Mesodermal cell (in vitro differentiated cells): Measurements from ENCODE around the gene RIPOR2.
"Not testable (repeated sequence)": the region's sequence is repeated elsewhere in the genome, so short reads cannot be mapped to it uniquely, and the experiment has no call there.

Source experiments
- H3K27ac ChIP-seq: 2 replicates; pipeline ENCODE4 v1.7.0; 2013; ENCODE audit warnings: mild to moderate bottlenecking, low read depth, low read length, moderate library complexity; ENCODE audit not compliant: severe bottlenecking
- H3K36me3 ChIP-seq: 2 replicates; pipeline ENCODE4 v1.7.1; 2013; ENCODE audit warnings: mild to moderate bottlenecking, low read length, moderate library complexity; ENCODE audit not compliant: control insufficient read depth, insufficient read depth
- H3K4me1 ChIP-seq: one replicate; pipeline ENCODE4 v1.7.1; 2013; ENCODE audit warnings: mild to moderate bottlenecking, low read length; ENCODE audit not compliant: insufficient read depth, control insufficient read depth, poor library complexity, severe bottlenecking
- H3K4me3 ChIP-seq: 2 replicates; pipeline ENCODE4 v1.7.0; 2013; ENCODE audit warnings: low read length, control low read depth, mild to moderate bottlenecking; ENCODE audit not compliant: insufficient read depth, poor library complexity, severe bottlenecking; ENCODE audit errors: extremely low read depth
- H3K9me3 ChIP-seq: 2 replicates; pipeline ENCODE4 v1.7.1; 2013; ENCODE audit warnings: mild to moderate bottlenecking, low read length, moderate library complexity; ENCODE audit not compliant: control insufficient read depth
- WGBS, 2 experiments: methylation state at CpG; one replicate each; pipeline ENCODE4 v1.1.5; 2013; ENCODE audit warnings: missing lambda C conversion rate in 2 of 2; ENCODE audit not compliant: insufficient coverage in 2 of 2; 5-methylcytosine and 5-hydroxymethylcytosine counted together

RIPOR2 gene

DNA sequence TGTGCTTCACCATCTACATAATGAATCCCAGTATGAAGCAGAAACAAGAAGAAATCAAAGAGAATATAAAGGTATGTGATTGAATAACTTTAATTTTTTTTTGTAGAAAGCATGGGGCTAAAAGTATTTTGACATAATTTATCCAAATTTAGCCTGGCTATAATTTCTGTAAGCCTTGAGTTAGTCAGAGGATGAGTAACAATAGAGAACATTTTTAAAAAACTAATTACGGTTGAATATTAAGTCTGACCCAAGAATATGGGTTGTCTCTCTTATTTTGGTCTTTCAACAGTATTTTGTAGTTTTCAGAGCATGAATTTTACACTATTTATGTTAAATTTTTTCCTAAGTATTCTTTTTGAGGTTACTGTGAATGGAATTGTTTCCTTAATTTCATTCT lies 158.5 kb downstream of the RIPOR2 start:
- Histone ChIP-seq H3K36me3 (peaks cover 35% of the 10 kb centered on the region), H3K27ac (no peak overlapping the region), H3K4me3 (no peak overlapping the region), H3K4me1 (no peaks in the 10 kb centered on the region), H3K9me3 (no peaks in the 10 kb centered on the region)
- 100% methylated on average over 1 of the region's 1 CpG; no CpG with 5 or more reads in 1 of the 2 experiments for WGBS, 2 experiments

DNA sequence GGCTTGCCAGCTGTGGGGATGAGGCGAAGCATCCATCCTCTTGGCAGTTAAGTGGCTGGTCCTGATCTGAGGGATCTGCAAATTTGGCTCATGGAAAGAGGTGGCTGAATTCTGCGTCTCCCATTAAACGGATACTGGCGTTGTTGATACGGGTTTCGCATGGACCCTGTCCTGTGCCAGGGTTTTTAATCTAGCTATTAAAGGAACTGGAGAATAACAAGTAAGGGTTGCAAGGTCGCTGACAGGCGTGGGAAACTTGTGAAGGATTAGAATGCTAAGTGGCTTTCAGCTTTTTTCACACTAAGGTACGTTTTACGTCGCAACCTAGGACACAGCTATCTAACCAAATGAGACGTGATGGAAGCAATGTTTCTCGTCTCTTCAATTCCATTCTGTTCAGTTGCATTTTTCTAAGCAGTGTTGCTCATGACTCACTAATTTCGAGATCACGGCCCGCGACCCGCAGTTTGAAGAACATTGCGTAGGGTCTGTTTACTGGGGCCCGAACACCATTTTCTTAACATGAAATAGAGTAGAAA lies 160.2 kb downstream of the RIPOR2 start:
- H3K4me3 ChIP-seq, result peak overlapping the region; percentile 90
- H3K9me3 ChIP-seq, result no peaks in the 10 kb centered on the region
- H3K27ac ChIP-seq, result peak overlapping the region; percentile 97
- H3K36me3 ChIP-seq, result peaks cover 21% of the 10 kb centered on the region
- 3 to 7% methylated on average over 17 to 20 of the region's 20 CpGs for WGBS, 2 experiments
- H3K4me1 ChIP-seq, result no peaks in the 10 kb centered on the region

DNA sequence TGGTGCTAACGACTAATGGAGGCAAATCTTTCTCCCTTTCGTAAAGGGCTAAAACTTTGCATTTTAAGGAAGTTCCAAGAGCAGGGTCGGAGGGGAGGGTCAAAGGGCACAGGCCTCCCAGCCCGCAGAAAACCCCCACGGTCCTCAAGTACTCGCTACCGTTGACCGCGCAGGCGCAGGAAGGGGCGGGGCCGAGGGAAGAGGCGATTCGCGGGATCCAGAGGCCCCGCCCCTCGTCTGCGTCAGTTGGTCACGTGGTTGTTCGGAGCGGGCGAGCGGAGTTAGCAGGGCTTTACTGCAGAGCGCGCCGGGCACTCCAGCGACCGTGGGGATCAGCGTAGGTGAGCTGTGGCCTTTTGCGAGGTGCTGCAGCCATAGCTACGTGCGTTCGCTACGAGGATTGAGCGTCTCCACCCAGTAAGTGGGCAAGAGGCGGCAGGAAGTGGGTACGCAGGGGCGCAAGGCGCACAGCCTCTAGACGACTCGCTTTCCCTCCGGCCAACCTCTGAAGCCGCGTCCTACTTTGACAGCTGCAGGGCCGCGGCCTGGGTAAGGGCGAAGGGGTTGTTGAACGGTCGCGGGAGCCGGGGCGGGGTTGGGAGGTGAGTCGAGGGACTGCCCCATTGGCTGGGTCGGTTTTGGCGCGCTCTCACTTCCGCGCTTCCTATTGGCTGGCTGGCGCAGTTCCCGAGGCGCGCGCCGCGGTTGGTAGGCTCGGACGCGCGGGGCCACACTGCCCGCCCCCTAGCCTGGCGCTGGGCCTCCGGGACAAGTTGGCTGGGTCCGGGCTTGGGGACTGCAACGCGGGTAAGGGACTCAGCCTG lies 160.9 kb downstream of the RIPOR2 start, which contains the start of gene GMNN:
Gene GMNN, plus strand, starts transcription at position 242 of the 824 bp plus-strand sequence. CDS start 2,310 bp downstream, outside the sequence.
- H3K36me3 ChIP-seq, result peaks cover 15% of the 10 kb centered on the region
- 0% methylated on average over 72 to 73 of the region's 75 CpGs for WGBS, 2 experiments
- H3K9me3 ChIP-seq, result no peaks in the 10 kb centered on the region
- H3K4me3 ChIP-seq, result peak within 1 kb of the TSS; percentile 90
- no peaks in the 10 kb centered on the region for H3K4me1 ChIP-seq
- H3K27ac ChIP-seq, result peak within 1 kb of the TSS; percentile 97

DNA sequence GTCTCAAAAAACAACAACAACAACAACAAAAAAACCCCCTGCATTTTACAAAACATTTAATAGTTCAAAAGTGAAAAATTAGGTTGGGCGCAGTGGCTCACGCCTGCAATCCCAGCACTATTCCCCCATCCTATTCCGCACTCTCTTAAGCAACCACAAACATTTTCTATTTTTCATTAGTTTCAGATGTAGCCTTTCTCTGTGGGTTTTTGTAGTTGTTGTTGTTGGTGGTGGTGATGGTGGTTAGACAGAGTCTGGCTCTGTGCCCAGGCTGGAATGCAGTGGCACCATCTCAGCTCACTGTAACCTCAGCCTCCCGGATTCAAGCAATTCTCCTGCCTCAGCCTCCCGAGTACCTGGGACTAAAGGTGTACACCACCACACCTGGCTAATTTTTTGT lies 167.4 kb downstream of the RIPOR2 start:
- no peak overlapping the region for H3K27ac ChIP-seq
- H3K4me3 ChIP-seq, result no peak overlapping the region
- no peaks in the 10 kb centered on the region for H3K4me1 ChIP-seq
- no peaks in the 10 kb centered on the region for H3K36me3 ChIP-seq
- WGBS, 2 experiments, result 83 to 100% methylated on average over 1 of the region's 5 CpGs
- no peaks in the 10 kb centered on the region for H3K9me3 ChIP-seq

DNA sequence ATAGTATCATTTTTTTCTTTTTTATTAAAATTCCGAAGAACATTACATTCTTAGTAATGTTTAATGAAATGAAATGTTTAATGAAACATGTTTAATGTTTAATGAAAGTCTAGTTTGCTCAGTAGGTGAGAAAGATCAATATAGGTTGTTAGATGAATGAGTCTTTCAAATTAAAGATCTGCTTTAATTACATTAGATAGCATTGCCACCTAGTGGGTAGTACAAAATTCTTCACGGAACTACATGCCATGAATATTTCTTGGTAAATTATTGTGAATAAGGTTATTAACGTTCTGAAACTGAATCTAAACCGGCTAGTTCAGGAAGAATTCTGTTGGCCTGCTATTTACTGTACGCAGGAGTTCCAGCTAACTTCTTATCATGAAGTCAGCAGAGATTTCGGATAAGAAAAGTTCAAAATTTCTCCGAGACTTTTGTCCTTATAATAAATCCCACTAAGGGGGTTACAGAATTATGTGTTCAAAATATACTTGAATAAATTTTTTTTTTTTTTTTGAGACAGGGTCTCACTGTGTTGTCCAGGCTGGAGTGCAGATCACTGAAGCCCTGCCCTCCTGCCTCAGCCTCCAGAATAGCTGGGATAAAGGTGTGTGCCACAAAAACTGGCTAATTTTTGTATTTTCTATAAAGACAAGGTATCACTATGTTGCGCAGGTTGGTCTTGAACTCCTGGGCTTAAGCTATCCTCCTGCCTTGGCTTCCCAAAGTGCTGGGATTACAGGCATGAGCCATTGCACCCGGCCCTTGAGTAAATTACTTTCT lies 168.9 kb downstream of the RIPOR2 start:
- Histone ChIP-seq H3K4me1 (no peaks in the 10 kb centered on the region), H3K36me3 (no peaks in the 10 kb centered on the region), H3K4me3 (no peak overlapping the region), H3K9me3 (no peaks in the 10 kb centered on the region), H3K27ac (no peak overlapping the region)
- WGBS, 2 experiments, result 79 to 82% methylated on average over 3 to 5 of the region's 9 CpGs

DNA sequence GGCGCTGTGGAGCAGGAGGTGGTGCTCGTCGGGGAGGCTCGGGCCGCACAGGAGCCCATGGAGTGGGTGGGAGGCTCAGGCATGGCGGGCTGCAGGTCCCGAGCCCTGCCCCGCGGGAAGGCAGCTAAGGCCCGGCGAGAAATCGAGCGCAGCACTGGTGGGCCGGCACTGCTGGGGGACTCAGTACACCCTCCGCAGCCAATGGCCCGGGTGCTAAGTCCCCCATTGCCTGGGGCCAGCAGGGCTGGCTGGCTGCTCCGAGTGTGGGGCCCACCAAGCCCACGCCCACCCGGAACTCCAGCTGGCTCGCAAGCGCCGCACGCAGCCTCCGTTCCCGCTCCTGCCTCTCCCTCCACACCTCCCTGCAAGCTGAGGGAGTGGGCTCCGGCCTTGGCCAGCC lies 169.8 kb downstream of the RIPOR2 start:
- not testable (repeated sequence) for H3K4me1 ChIP-seq, H3K9me3 ChIP-seq, H3K27ac ChIP-seq, H3K4me3 ChIP-seq, H3K36me3 ChIP-seq
- WGBS, 2 experiments, result 94 to 100% methylated on average over 2 to 5 of the region's 26 CpGs

DNA sequence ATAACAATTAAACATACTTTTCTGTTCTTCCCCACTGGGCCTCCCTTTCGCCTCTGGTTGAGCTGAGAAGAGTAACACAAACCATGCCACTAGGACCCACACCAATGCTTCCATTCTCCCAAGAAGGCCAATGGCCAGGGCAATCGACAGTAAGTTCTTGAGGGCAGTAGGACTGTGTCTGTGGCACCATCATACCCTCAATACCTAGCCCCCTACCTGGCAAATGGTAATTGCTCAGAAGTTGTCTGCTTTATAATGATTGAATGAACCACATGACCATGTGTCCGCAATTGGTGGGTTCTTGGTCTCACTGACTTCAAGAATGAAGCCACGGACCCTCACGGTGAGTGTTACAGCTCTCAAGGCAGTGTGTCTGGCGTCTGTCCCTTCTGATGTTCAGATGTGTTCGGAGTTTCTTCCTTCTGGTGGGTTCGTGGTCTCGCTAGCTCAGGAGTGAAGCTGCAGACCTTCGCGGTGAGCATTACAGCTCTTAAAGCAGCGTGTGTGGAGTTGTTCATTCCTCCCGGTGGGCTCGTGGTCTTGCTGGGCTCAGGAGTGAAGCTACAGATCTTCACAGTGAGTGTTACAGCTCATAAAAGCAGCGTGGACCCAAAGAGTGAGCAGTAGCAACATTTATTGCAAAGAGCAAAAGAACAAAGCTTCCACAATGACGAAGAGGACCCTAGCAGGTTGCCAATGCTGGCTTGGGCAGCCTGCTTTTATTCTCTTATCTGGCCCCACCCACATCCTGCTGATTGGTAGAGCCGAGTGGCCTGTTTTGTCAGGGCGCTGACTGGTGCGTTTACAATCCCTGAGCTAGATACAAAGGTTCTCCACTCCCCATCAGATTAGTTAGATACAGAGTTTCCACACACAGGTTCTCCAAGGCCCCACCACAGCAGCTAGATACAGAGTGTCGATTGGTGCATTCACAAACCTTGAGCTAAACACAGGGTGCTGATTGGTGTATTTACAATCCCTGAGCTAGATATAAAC lies 170.6 kb downstream of the RIPOR2 start:
- WGBS, 2 experiments, result 93 to 95% methylated on average over 14 to 19 of the region's 20 CpGs
- H3K4me1 ChIP-seq, H3K36me3 ChIP-seq, H3K9me3 ChIP-seq, H3K4me3 ChIP-seq, H3K27ac ChIP-seq: not testable (repeated sequence)

DNA sequence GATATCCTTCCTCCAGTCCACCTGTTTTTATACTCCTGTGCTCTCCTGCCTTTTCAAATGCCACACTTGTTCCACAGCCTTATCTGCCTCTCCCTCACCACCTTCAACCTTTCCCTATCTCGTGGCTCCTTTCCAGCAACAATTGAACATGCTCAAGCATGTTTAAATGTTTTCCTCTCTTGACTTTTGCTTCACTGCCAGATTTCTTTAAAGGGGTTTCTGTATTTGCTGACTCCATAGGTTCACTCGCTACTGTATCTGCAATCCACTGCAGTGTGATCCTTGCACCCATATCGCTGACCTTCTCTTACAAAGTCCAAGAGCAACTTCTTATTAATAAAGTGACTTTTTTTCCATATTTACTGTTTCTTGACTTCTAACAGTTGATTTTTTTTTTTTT lies 172.2 kb downstream of the RIPOR2 start:
- Histone ChIP-seq H3K36me3 (no peaks in the 10 kb centered on the region), H3K27ac (no peak overlapping the region), H3K4me3 (no peak overlapping the region), H3K4me1 (no peaks in the 10 kb centered on the region), H3K9me3 (no peaks in the 10 kb centered on the region)
- WGBS, 2 experiments, result 69 to 80% methylated on average over 1 of the region's 3 CpGs

DNA sequence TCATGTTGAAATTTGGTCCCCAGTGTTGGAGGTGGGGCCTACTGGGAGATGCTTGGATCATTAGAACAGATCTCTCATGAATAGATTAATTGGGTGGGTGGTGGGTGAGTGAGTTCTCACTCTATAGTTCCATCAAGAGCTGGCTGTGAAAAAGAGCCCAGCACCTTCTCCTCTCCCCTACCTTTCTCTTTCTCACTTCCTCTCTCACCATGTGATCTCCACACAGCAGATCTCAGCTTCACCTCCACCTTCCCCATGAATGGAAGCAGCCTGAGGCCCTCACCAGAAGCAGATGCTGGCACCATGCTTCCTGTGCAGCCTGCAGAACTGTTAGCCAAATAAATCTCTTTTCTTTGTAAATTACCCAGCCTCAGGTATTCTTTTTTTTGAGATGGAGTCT lies 173.9 kb downstream of the RIPOR2 start:
- Histone ChIP-seq H3K4me1 (no peaks in the 10 kb centered on the region), H3K27ac (no peak overlapping the region), H3K4me3 (no peak overlapping the region), H3K9me3 (no peaks in the 10 kb centered on the region), H3K36me3 (no peaks in the 10 kb centered on the region)

DNA sequence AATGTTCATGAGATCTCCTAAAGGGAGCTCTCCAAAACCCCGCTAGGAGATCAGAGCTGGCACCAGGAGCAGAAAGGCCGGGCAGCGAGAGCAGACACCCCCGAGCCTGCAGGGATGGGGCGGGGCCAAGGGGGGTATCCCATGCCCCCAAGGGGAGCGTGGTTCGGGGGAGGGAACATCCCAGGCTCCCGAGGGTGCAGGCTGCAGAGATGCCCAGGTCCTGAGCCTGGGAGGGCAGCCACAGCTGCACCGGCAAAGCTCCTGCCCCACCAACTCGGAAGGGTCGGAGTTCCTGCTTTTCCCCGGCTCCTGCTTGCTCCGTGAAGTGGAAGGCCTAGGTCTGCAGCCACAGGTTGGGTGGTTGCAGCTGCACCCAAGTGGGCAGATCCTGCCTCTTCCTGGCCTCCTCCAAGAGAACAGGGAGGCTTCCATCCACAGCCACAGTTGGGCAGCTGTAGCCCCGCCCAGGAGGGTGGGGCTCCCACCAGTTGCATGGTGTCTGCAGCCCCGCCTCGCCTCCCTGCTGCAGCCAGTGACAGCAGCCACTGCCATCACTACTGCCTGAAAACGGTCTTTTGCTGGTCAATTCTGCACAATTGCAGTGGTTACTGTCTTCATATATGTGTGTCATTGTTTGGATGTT lies 174.4 kb downstream of the RIPOR2 start:
- 85 to 88% methylated on average over 15 to 16 of the region's 17 CpGs for WGBS, 2 experiments

More for the DNA sequence above, 174.4 kb downstream of the RIPOR2 start:
- Histone ChIP-seq H3K4me3 (no peak overlapping the region), H3K4me1 (no peaks in the 10 kb centered on the region), H3K9me3 (no peaks in the 10 kb centered on the region), H3K27ac (no peak overlapping the region), H3K36me3 (no peaks in the 10 kb centered on the region)
